ENCODE measurements around the gene STX10.

STX10 gene

DNA sequence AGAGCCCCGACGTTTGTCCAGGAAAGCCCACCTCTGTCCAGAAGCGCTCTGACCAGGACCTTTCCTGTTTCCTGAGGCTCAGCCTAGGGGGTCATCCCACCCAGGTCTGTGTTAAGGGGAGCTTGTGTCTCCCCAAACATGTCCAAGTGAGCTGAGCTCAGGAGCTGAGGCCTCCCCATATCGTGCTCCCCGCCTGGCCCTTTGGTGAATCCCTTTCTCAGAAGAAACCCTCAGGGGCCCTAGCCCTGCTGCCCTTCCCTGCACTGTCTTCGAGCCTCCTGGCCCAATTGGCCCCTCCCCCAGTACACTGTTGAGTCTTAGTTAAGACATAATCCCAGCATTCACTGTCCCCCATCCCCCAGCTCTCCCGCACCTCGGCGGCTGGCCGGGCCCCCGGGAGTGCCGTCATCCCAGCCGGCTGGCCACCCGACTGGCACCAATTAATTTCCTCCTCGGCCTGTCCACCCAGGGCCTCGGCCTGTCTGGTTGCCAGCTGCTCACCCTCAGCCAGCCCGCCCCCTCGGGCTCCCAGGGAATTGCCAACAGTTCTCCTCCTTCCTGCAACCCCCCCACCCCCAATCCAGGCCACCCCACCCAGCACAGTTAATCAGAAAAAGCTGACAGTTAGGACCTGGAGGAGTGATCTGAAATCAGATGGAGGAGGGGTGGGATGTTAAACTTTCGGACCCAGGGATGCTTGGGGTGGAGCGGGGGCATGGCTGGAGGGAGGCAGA is 13.6 kb upstream of the STX10 start:
- peak overlapping the region; percentile 77 for H3K4me3 ChIP-seq (ENCODE audit: low read length)
- no peaks in the 10 kb centered on the region for H3K27me3 ChIP-seq (replicated peaks; ENCODE audit: control insufficient read depth, insufficient read depth, low read length)
- no peaks in the 10 kb centered on the region for H3K36me3 ChIP-seq (ENCODE audit: control insufficient read depth, insufficient read depth, low read length, severe bottlenecking)
- H3K9ac ChIP-seq (ENCODE audit: low read length) = peak overlapping the region; percentile 89
- H3K9me3 ChIP-seq (ENCODE audit: control insufficient read depth, low read length) = no peaks in the 10 kb centered on the region
- DNase-seq (ENCODE audit: low read depth) = peak; percentile 84
- peaks cover 52% of the 10 kb centered on the region for H3K4me1 ChIP-seq (ENCODE audit: control insufficient read depth, insufficient read depth, low read length)

- peak overlapping the region; percentile 77 for H3K4me3 ChIP-seq (ENCODE audit: low read length)
- H3K9ac ChIP-seq (ENCODE audit: low read length) = peak overlapping the region; percentile 89
- no peaks in the 10 kb centered on the region for H3K36me3 ChIP-seq (ENCODE audit: control insufficient read depth, insufficient read depth, low read length, severe bottlenecking)
- H3K4me1 ChIP-seq (ENCODE audit: control insufficient read depth, insufficient read depth, low read length) = peaks cover 47% of the 10 kb centered on the region
- DNase-seq (ENCODE audit: low read depth) = peak; percentile 99
- H3K27me3 ChIP-seq (replicated peaks; ENCODE audit: control insufficient read depth, insufficient read depth, low read length) = no peaks in the 10 kb centered on the region
- no peaks in the 10 kb centered on the region for H3K9me3 ChIP-seq (ENCODE audit: control insufficient read depth, low read length)
Measured at GRCh38 chr19:13162724-13163608, 12.8 kb upstream of the STX10 start.

DNA sequence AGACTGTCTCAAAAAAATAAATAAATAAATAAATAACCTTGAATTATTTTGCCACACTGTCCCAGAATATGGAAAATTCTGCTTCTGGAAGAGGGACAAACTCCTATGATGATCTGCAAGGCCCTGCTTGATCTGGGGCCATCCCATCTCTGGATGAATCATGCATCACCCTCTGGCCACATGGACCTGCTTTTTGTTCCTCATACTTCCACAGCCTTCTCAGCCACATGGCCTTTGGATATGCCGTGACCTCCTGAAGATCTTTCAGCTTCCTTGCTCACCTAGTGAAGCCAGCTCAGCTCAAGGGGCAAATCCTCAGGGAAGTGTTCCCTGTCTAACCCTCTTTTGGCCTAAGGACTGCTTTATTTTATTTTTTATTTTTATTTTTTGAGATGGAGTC is 10.4 kb upstream of the STX10 start:
- H3K27me3 ChIP-seq (replicated peaks; ENCODE audit: control insufficient read depth, insufficient read depth, low read length) = no peaks in the 10 kb centered on the region

DNA sequence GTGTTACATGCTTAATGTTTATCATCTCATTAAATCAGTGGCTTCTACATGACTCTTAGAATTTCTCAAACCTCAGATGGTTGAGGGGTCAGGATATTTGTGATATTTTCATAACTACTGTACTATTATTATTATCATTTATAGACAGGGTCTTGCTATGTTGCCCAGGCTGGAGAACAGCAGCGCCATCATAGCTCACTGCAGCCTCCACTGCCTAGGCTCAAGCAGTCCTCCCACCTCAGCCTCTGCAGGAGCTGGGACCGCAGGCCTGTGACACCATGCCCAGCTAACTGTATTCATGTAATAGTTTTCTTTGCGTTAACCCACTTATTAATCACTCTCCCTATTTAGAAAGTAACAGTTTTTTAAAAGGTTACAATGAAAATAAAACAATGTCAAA is 9.5 kb upstream of the STX10 start:
- H3K36me3 ChIP-seq (ENCODE audit: control insufficient read depth, insufficient read depth, low read length, severe bottlenecking) = no peaks in the 10 kb centered on the region
- H3K9me3 ChIP-seq (ENCODE audit: control insufficient read depth, low read length) = no peaks in the 10 kb centered on the region
- no peaks in the 10 kb centered on the region for H3K27me3 ChIP-seq (replicated peaks; ENCODE audit: control insufficient read depth, insufficient read depth, low read length)
- H3K9ac ChIP-seq (ENCODE audit: low read length) = no peak overlapping the region
- no peak overlapping the region for H3K4me3 ChIP-seq (ENCODE audit: low read length)
- no peak for DNase-seq (ENCODE audit: low read depth)
- peaks cover 41% of the 10 kb centered on the region for H3K4me1 ChIP-seq (ENCODE audit: control insufficient read depth, insufficient read depth, low read length)

More for the DNA sequence above, 10.4 kb upstream of the STX10 start:
- peaks cover 43% of the 10 kb centered on the region for H3K4me1 ChIP-seq (ENCODE audit: control insufficient read depth, insufficient read depth, low read length)
- H3K9ac ChIP-seq (ENCODE audit: low read length) = no peak overlapping the region
- no peaks in the 10 kb centered on the region for H3K36me3 ChIP-seq (ENCODE audit: control insufficient read depth, insufficient read depth, low read length, severe bottlenecking)
- peak; percentile 45 for DNase-seq (ENCODE audit: low read depth)
- H3K4me3 ChIP-seq (ENCODE audit: low read length) = no peak overlapping the region
- no peaks in the 10 kb centered on the region for H3K9me3 ChIP-seq (ENCODE audit: control insufficient read depth, low read length)

- H3K36me3 ChIP-seq (ENCODE audit: control insufficient read depth, insufficient read depth, low read length, severe bottlenecking) = no peaks in the 10 kb centered on the region
- peak; percentile 80 for DNase-seq (ENCODE audit: low read depth)
- H3K9me3 ChIP-seq (ENCODE audit: control insufficient read depth, low read length) = no peaks in the 10 kb centered on the region
- peaks cover 25% of the 10 kb centered on the region for H3K4me1 ChIP-seq (ENCODE audit: control insufficient read depth, insufficient read depth, low read length)
- H3K9ac ChIP-seq (ENCODE audit: low read length) = peak overlapping the region; percentile 95
- peak overlapping the region; percentile 88 for H3K4me3 ChIP-seq (ENCODE audit: low read length)
- H3K27me3 ChIP-seq (replicated peaks; ENCODE audit: control insufficient read depth, insufficient read depth, low read length) = no peaks in the 10 kb centered on the region
Measured at GRCh38 chr19:13155472-13156359, 5.5 kb upstream of the STX10 start.

GRCh38 chr19:13154911-13155471 is 4.8 kb upstream of the STX10 start:
- peak; percentile 74 for DNase-seq (ENCODE audit: low read depth)
- Histone ChIP-seq H3K9ac (ENCODE audit: low read length) (peak overlapping the region; percentile 95), H3K4me1 (ENCODE audit: control insufficient read depth, insufficient read depth, low read length) (peaks cover 20% of the 10 kb centered on the region), H3K36me3 (ENCODE audit: control insufficient read depth, insufficient read depth, low read length, severe bottlenecking) (no peaks in the 10 kb centered on the region), H3K9me3 (ENCODE audit: control insufficient read depth, low read length) (no peaks in the 10 kb centered on the region), H3K27me3 (replicated peaks; ENCODE audit: control insufficient read depth, insufficient read depth, low read length) (no peaks in the 10 kb centered on the region), H3K4me3 (ENCODE audit: low read length) (peak overlapping the region; percentile 88)

- H3K9me3 ChIP-seq (ENCODE audit: control insufficient read depth, low read length) = no peaks in the 10 kb centered on the region
- H3K27me3 ChIP-seq (replicated peaks; ENCODE audit: control insufficient read depth, insufficient read depth, low read length) = no peaks in the 10 kb centered on the region
- peak; percentile 97 for DNase-seq (ENCODE audit: low read depth)
- H3K4me3 ChIP-seq (ENCODE audit: low read length) = peak overlapping the region; percentile 88
- H3K4me1 ChIP-seq (ENCODE audit: control insufficient read depth, insufficient read depth, low read length) = peaks cover 22% of the 10 kb centered on the region
- peak overlapping the region; percentile 95 for H3K9ac ChIP-seq (ENCODE audit: low read length)
- H3K36me3 ChIP-seq (ENCODE audit: control insufficient read depth, insufficient read depth, low read length, severe bottlenecking) = no peaks in the 10 kb centered on the region
Measured at GRCh38 chr19:13154241-13154778, 4.1 kb upstream of the STX10 start.

DNA sequence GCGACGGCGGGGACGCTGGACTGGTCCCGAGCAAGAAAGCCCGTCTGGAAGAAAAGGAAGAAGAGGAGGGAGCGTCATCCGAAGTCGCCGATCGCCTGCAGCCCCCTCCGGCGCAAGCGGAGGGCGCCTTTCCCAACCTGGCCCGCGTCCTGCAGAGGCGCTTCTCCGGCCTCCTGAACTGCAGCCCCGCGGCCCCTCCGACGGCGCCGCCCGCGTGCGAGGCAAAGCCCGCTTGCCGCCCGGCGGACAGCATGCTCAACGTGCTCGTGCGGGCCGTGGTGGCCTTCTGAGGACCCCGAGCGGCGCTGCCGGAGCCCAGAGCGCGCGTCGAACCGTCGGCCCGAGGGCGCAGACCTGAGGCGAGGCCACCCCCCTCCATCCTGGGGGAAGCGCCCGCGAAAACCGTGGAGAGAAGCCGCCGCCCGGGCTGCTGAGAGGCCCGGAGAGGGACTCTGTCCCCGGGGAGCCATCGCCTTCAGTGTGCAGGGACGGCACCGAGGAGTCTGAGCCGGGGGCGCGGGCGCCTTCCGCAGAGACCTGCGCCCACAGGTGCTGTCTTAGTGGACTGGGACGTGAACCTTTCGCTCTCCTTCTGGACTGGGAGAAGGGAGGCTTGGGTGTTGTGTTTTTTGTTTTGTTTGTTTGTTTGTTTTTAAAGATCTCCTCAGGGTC is 3.5 kb upstream of the STX10 start:
- no peaks in the 10 kb centered on the region for H3K9me3 ChIP-seq (ENCODE audit: control insufficient read depth, low read length)
- H3K36me3 ChIP-seq (ENCODE audit: control insufficient read depth, insufficient read depth, low read length, severe bottlenecking) = no peaks in the 10 kb centered on the region
- no peaks in the 10 kb centered on the region for H3K27me3 ChIP-seq (replicated peaks; ENCODE audit: control insufficient read depth, insufficient read depth, low read length)
- H3K9ac ChIP-seq (ENCODE audit: low read length) = peak overlapping the region; percentile 95
- H3K4me1 ChIP-seq (ENCODE audit: control insufficient read depth, insufficient read depth, low read length) = peaks cover 27% of the 10 kb centered on the region
- peak; percentile 47 for DNase-seq (ENCODE audit: low read depth)
- peak overlapping the region; percentile 88 for H3K4me3 ChIP-seq (ENCODE audit: low read length)

- Histone ChIP-seq H3K4me3 (ENCODE audit: low read length) (peak overlapping the region; percentile 88), H3K9me3 (ENCODE audit: control insufficient read depth, low read length) (no peaks in the 10 kb centered on the region), H3K9ac (ENCODE audit: low read length) (peak overlapping the region; percentile 95), H3K4me1 (ENCODE audit: control insufficient read depth, insufficient read depth, low read length) (peaks cover 29% of the 10 kb centered on the region), H3K27me3 (replicated peaks; ENCODE audit: control insufficient read depth, insufficient read depth, low read length) (no peaks in the 10 kb centered on the region), H3K36me3 (ENCODE audit: control insufficient read depth, insufficient read depth, low read length, severe bottlenecking) (no peaks in the 10 kb centered on the region)
- DNase-seq (ENCODE audit: low read depth) = peak; percentile 97
Measured at GRCh38 chr19:13152974-13153568, 2.9 kb upstream of the STX10 start.

Measured in adipocyte (in vitro differentiated cells).